ENCODE data around the gene ACVR1B. TPM values are rescaled to one million over a fixed set of nuclear protein-coding genes. Genes with fewer than 3 reads are reported as not detected.
A peak's percentile ranks its signal among the peaks of the same experiment; 100 is the strongest.

The ACVR1B gene
- total RNA-seq (2014; rRNA removed; shearing (Covaris generic)): 7.1 and 7.7 TPM in 2 replicates
- polyA plus RNA-seq (2015; cell fraction: cytosol; rRNA removed): 10.0 and 12.1 TPM in 2 replicates
- 10.8 and 11.1 TPM in 2 replicates for polyA plus RNA-seq (2015; cell fraction: nucleus; rRNA removed)

- DNase-seq (ENCODE audit: low read depth): peak; percentile 79
Measured at GRCh38 chr12:51951199-51951842, at the start of gene ACVR1B. TSS of gene ACVR1B (plus strand) at chr12:51951699. CDS start at chr12:51951744, 45 bp downstream.

- no peak for DNase-seq (ENCODE audit: low read depth)
Measured at GRCh38 chr12:51901881-51902280, 49.6 kb upstream of the ACVR1B start.

GRCh38 chr12:51904951-51905470, 46.5 kb upstream of the ACVR1B start:
- DNase-seq (ENCODE audit: low read depth): no peak

- DNase-seq (ENCODE audit: low read depth): no peak
Measured at GRCh38 chr12:51905471-51906429, 45.7 kb upstream of the ACVR1B start.

GRCh38 chr12:51906430-51907082, 44.9 kb upstream of the ACVR1B start:
- no peak for DNase-seq (ENCODE audit: low read depth)

- DNase-seq (ENCODE audit: low read depth): no peak
Measured at GRCh38 chr12:51907083-51907855, 44.2 kb upstream of the ACVR1B start, which contains the start of gene ACVRL1. TSS of gene ACVRL1 (plus strand) at chr12:51907504. CDS start at chr12:51912475, 4,971 bp downstream.

GRCh38 chr12:51907856-51908425, 43.6 kb upstream of the ACVR1B start:
- DNase-seq (ENCODE audit: low read depth): no peak

- no peak for DNase-seq (ENCODE audit: low read depth)
Measured at GRCh38 chr12:51908876-51909592, 42.5 kb upstream of the ACVR1B start.

GRCh38 chr12:51910168-51910567, 41.3 kb upstream of the ACVR1B start:
- no peak for DNase-seq (ENCODE audit: low read depth)

GRCh38 chr12:51910691-51911090, 40.8 kb upstream of the ACVR1B start:
- DNase-seq (ENCODE audit: low read depth): no peak

GRCh38 chr12:51911307-51911706, 40.2 kb upstream of the ACVR1B start:
- DNase-seq (ENCODE audit: low read depth): no peak

GRCh38 chr12:51911788-51912711, 39.4 kb upstream of the ACVR1B start:
- peak; percentile 35 for DNase-seq (ENCODE audit: low read depth)

- DNase-seq (ENCODE audit: low read depth): no peak
Measured at GRCh38 chr12:51913071-51914033, 38.1 kb upstream of the ACVR1B start.

GRCh38 chr12:51914034-51914923, 37.2 kb upstream of the ACVR1B start:
- no peak for DNase-seq (ENCODE audit: low read depth)

GRCh38 chr12:51915003-51915625, 36.4 kb upstream of the ACVR1B start:
- DNase-seq (ENCODE audit: low read depth): no peak

- DNase-seq (ENCODE audit: low read depth): no peak
Measured at GRCh38 chr12:51915951-51916350, 35.5 kb upstream of the ACVR1B start.

All from HT1080 (cell line).